8988T (cell line): ENCODE measurements around the gene PTH1R.

Experiments
- DNase-seq: peaks from one replicate; pipeline ENCODE4 v3.0.0; 2011

The PTH1R gene

DNA sequence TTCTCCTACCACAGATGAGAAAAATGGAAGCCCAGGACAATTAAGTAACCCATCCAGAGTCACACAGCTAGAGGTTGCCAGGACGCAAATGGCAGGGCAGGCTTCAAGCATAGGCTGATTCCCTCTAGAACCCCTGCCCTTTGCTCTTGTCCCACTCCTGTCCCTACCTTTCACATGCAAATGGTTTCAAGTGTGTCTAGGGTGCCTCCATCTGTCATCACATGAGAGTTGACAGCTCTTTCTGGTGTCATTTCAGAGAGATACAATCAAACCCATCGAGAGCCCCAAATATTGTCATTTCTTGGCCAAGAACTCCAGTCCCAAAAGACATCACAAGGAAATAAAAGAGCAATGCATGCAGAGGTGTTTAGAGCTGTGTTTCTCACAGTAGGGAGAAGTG lies 75.3 kb downstream of the PTH1R start:
- DNase-seq, result no peak
